Measurements from ENCODE around the gene RPA3.

The RPA3 gene

GRCh38 chr7:7732621-7733281 lies 14.3 kb upstream of the RPA3 start (continued):
- no peak for TF ChIP-seq ZNF639 (tag by site-specific recombination; IDR thresholded peaks at IDR 0.05)
- no peak for TF ChIP-seq ZNF670 (tag by site-specific recombination; IDR thresholded peaks at IDR 0.05; ENCODE audit: low read depth)
- TF ChIP-seq, protein P1, sequence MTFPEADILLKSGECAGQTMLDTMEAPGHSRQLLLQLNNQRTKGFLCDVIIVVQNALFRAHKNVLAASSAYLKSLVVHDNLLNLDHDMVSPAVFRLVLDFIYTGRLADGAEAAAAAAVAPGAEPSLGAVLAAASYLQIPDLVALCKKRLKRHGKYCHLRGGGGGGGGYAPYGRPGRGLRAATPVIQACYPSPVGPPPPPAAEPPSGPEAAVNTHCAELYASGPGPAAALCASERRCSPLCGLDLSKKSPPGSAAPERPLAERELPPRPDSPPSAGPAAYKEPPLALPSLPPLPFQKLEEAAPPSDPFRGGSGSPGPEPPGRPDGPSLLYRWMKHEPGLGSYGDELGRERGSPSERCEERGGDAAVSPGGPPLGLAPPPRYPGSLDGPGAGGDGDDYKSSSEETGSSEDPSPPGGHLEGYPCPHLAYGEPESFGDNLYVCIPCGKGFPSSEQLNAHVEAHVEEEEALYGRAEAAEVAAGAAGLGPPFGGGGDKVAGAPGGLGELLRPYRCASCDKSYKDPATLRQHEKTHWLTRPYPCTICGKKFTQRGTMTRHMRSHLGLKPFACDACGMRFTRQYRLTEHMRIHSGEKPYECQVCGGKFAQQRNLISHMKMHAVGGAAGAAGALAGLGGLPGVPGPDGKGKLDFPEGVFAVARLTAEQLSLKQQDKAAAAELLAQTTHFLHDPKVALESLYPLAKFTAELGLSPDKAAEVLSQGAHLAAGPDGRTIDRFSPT (tag by site-specific recombination; IDR thresholded peaks at IDR 0.05): no peak
- TF ChIP-seq ZNF843 (tag by site-specific recombination; IDR thresholded peaks at IDR 0.05): peak; percentile 27; the same call in 1 of the 2 replicates
- TF ChIP-seq, protein P2, sequence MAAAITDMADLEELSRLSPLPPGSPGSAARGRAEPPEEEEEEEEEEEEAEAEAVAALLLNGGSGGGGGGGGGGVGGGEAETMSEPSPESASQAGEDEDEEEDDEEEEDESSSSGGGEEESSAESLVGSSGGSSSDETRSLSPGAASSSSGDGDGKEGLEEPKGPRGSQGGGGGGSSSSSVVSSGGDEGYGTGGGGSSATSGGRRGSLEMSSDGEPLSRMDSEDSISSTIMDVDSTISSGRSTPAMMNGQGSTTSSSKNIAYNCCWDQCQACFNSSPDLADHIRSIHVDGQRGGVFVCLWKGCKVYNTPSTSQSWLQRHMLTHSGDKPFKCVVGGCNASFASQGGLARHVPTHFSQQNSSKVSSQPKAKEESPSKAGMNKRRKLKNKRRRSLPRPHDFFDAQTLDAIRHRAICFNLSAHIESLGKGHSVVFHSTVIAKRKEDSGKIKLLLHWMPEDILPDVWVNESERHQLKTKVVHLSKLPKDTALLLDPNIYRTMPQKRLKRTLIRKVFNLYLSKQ (tag by site-specific recombination; IDR thresholded peaks at IDR 0.05; ENCODE audit: borderline replicate concordance): no peak
- peak; percentile 42 for TF ChIP-seq FEZF1 (tag by site-specific recombination; IDR thresholded peaks at IDR 0.05)
- no peak for TF ChIP-seq ZNF274 (IDR thresholded peaks at IDR 0.05; ENCODE audit: low read length)
- TF ChIP-seq ZNF274 (tag by site-specific recombination; IDR thresholded peaks at IDR 0.05; ENCODE audit: borderline replicate concordance): no peak
- no peak for TF ChIP-seq ZNF292 (tag by site-specific recombination; IDR thresholded peaks at IDR 0.05; ENCODE audit: borderline replicate concordance, low read depth)
- TF ChIP-seq OSR2 (tag by site-specific recombination; IDR thresholded peaks at IDR 0.05): peak; percentile 29; the same call in 1 of the 2 replicates
- no peak for TF ChIP-seq ZNF16 (tag by site-specific recombination; IDR thresholded peaks at IDR 0.05; ENCODE audit: low read depth)

- Histone ChIP-seq H3K36me3 (ENCODE audit: control insufficient read depth in 2 of 2, insufficient read depth in 1 of 2, low read length in 2 of 2) (no peaks in the 10 kb centered on the region), H3K4me3 (ENCODE audit: low read depth, low read length) (no peak overlapping the region), H3K27ac (ENCODE audit: extremely low read depth, low read depth, low read length) (no peak overlapping the region), H3K9me3 (ENCODE audit: control insufficient read depth, insufficient read depth, low read depth, low read length) (no peaks in the 10 kb centered on the region), H3K4me1 (ENCODE audit: control insufficient read depth, insufficient read depth, low read length) (peaks cover 13% of the 10 kb centered on the region)
- ChIA-PET CTCF (no interaction called here), POLR2A (no interaction called here)
- TF ChIP-seq, protein P3, sequence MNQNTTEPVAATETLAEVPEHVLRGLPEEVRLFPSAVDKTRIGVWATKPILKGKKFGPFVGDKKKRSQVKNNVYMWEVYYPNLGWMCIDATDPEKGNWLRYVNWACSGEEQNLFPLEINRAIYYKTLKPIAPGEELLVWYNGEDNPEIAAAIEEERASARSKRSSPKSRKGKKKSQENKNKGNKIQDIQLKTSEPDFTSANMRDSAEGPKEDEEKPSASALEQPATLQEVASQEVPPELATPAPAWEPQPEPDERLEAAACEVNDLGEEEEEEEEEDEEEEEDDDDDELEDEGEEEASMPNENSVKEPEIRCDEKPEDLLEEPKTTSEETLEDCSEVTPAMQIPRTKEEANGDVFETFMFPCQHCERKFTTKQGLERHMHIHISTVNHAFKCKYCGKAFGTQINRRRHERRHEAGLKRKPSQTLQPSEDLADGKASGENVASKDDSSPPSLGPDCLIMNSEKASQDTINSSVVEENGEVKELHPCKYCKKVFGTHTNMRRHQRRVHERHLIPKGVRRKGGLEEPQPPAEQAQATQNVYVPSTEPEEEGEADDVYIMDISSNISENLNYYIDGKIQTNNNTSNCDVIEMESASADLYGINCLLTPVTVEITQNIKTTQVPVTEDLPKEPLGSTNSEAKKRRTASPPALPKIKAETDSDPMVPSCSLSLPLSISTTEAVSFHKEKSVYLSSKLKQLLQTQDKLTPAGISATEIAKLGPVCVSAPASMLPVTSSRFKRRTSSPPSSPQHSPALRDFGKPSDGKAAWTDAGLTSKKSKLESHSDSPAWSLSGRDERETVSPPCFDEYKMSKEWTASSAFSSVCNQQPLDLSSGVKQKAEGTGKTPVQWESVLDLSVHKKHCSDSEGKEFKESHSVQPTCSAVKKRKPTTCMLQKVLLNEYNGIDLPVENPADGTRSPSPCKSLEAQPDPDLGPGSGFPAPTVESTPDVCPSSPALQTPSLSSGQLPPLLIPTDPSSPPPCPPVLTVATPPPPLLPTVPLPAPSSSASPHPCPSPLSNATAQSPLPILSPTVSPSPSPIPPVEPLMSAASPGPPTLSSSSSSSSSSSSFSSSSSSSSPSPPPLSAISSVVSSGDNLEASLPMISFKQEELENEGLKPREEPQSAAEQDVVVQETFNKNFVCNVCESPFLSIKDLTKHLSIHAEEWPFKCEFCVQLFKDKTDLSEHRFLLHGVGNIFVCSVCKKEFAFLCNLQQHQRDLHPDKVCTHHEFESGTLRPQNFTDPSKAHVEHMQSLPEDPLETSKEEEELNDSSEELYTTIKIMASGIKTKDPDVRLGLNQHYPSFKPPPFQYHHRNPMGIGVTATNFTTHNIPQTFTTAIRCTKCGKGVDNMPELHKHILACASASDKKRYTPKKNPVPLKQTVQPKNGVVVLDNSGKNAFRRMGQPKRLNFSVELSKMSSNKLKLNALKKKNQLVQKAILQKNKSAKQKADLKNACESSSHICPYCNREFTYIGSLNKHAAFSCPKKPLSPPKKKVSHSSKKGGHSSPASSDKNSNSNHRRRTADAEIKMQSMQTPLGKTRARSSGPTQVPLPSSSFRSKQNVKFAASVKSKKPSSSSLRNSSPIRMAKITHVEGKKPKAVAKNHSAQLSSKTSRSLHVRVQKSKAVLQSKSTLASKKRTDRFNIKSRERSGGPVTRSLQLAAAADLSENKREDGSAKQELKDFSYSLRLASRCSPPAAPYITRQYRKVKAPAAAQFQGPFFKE (tag by site-specific recombination; IDR thresholded peaks at IDR 0.05; ENCODE audit: borderline replicate concordance): no peak
- no peak for TF ChIP-seq ZNF48 (tag by site-specific recombination; IDR thresholded peaks at IDR 0.05)
- no peak for TF ChIP-seq ZEB2 (tag by site-specific recombination; IDR thresholded peaks at IDR 0.05)
- no peak for TF ChIP-seq GLI2 (tag by site-specific recombination; IDR thresholded peaks at IDR 0.05; ENCODE audit: borderline replicate concordance, low read depth)
- no peak for TF ChIP-seq TRIM28 (IDR thresholded peaks at IDR 0.05; ENCODE audit: borderline replicate concordance, low read length)
- TF ChIP-seq ZIC2 (tag by site-specific recombination; IDR thresholded peaks at IDR 0.05): no peak
- TF ChIP-seq, protein P2 (tag by site-specific recombination; IDR thresholded peaks at IDR 0.05; ENCODE audit: borderline replicate concordance): no peak
- TF ChIP-seq ZNF544 (tag by site-specific recombination; IDR thresholded peaks at IDR 0.05): no peak
Measured at GRCh38 chr7:7731732-7732131, 13.3 kb upstream of the RPA3 start.

Measured in HEK293 (cell line).